Measurements from ENCODE around the gene SLC22A31. TPM values are rescaled to one million over a fixed set of nuclear protein-coding genes. Genes with fewer than 3 reads are reported as not detected.

Gene SLC22A31
- total and polyA plus RNA-seq, 12 donors, result 0.28 to 3.2 (median 2.0) TPM; not detected in 5

- Histone ChIP-seq H3K27ac (peak overlapping the region in 2 of 5 donors; percentile 18 to 79), H3K36me3 (replicated peaks in 1 of 2) (no peaks in the 10 kb centered on the region), H3K4me1 (replicated peaks in 1 of 2) (peaks cover 13 to 23% of the 10 kb centered on the region in 2 donors), H3K27me3 (no peaks in the 10 kb centered on the region), H3K4me3 (no peak overlapping the region), H3K9me3 (replicated peaks in 1 of 3) (no peaks in the 10 kb centered on the region)
- 55 to 60% (median 56%) methylated on average over 13 to 24 of the region's 24 CpGs for WGBS, 4 donors
- intact Hi-C loops (cut with DNase I), result no loop called here
- peak in 6 of 7 donors; percentile 41 to 65 (median 52) for DNase-seq
- no peak for TF ChIP-seq CTCF (IDR thresholded peaks at IDR 0.05)
- TF ChIP-seq POLR2A (IDR thresholded peaks at IDR 0.05), result no peak
These were observed 44.2 kb downstream of the SLC22A31 start for GRCh38 chr16:89155851-89156739.

GRCh38 chr16:89155184-89155679 is 45.1 kb downstream of the SLC22A31 start:
- H3K4me1 ChIP-seq (replicated peaks in 1 of 2), result peaks cover 13 to 23% of the 10 kb centered on the region in 2 donors
- peaks cover 0 to 1% of the 10 kb centered on the region in 2 donors for H3K36me3 ChIP-seq (replicated peaks in 1 of 2)
- no peaks in the 10 kb centered on the region for H3K27me3 ChIP-seq
- intact Hi-C loops (cut with DNase I), result no loop called here
- peak overlapping the region in 2 of 5 donors; percentile 22 to 79 for H3K27ac ChIP-seq
- no peaks in the 10 kb centered on the region for H3K9me3 ChIP-seq (replicated peaks in 1 of 3)
- H3K4me3 ChIP-seq, result no peak overlapping the region
- 8 to 34% (median 22%) methylated on average over 11 to 19 of the region's 19 CpGs for WGBS, 4 donors
- TF ChIP-seq POLR2A (IDR thresholded peaks at IDR 0.05) (no peak), CTCF (IDR thresholded peaks at IDR 0.05) (no peak)
- DNase-seq, result peak; percentile 58 to 92 (median 70)

- H3K9me3 ChIP-seq (replicated peaks in 1 of 3), result no peaks in the 10 kb centered on the region
- DNase-seq, result peak in 1 of 7 donors; percentile 19
- H3K4me3 ChIP-seq, result no peak overlapping the region
- no peaks in the 10 kb centered on the region for H3K27me3 ChIP-seq
- H3K4me1 ChIP-seq (replicated peaks in 1 of 2), result peaks cover 13 to 23% of the 10 kb centered on the region in 2 donors
- peaks cover 0 to 7% of the 10 kb centered on the region in 2 donors for H3K36me3 ChIP-seq (replicated peaks in 1 of 2)
- TF ChIP-seq CTCF (IDR thresholded peaks at IDR 0.05) (no peak), POLR2A (IDR thresholded peaks at IDR 0.05) (no peak)
- intact Hi-C loops (cut with DNase I), result no loop called here
- no peak overlapping the region for H3K27ac ChIP-seq
- 73 to 83% (median 79%) methylated on average over 14 to 24 of the region's 24 CpGs for WGBS, 4 donors
These were observed 45.8 kb downstream of the SLC22A31 start for GRCh38 chr16:89154390-89155183.

- Histone ChIP-seq H3K27ac (no peak overlapping the region), H3K4me1 (replicated peaks in 1 of 2) (peaks cover 13 to 23% of the 10 kb centered on the region in 2 donors), H3K36me3 (replicated peaks in 1 of 2) (peaks cover 0 to 12% of the 10 kb centered on the region in 2 donors), H3K27me3 (no peaks in the 10 kb centered on the region), H3K4me3 (no peak overlapping the region), H3K9me3 (replicated peaks in 1 of 3) (no peaks in the 10 kb centered on the region)
- DNase-seq, result peak in 2 of 7 donors; percentile 17 to 62
- intact Hi-C loops (cut with DNase I), result no loop called here
- 93 to 97% methylated on average over 19 of the region's 19 CpGs; no CpG with 5 or more reads in 2 of the 4 donors for WGBS, 4 donors
- no peak for TF ChIP-seq POLR2A (IDR thresholded peaks at IDR 0.05)
- TF ChIP-seq CTCF (IDR thresholded peaks at IDR 0.05), result no peak
These were observed 46.5 kb downstream of the SLC22A31 start for GRCh38 chr16:89153848-89154271.
